ENCODE results near the gene KATNAL1.

Gene KATNAL1

DNA sequence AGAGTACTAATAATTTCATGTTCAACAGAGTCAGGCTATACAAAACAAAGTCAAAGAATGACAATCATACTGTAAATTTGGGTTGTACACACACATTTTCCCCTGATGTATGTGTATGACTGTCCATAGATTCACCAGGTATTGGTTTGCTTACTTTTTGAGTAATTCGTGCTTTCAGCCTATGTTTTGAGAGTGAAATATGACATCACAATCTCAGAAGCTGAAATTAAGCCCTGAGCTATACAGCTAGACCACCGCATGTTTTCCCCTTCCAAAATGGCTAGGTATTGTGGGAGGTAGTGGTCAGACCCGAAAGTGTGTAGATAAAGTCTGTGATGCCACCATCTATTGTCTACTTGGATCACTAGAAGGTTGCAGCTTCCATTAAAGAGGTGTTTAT lies 102.8 kb downstream of the KATNAL1 start:
- no peak for DNase-seq

DNA sequence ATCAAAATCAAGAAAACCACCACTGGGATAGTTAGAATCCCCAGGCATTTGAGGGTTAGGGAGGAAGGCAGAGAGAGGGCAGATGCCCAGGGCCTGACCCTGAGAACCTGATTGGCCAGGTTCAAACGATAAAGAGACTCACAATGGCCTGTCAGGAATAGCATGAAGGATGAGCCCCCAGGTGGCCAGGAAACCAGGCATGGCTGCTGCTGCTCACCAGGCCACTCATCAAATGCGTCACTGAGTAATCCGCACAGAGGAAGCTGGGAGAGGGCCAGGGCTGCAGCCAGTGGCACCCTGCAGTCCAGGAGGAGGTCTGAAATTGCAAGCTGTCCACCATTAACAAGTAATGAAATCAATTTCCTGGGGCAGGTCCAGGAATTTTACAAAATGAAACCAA lies 111.3 kb downstream of the KATNAL1 start:
- DNase-seq = no peak

- no peak for DNase-seq
Measured at GRCh38 chr13:30194906-30195305, 112.4 kb downstream of the KATNAL1 start.

DNA sequence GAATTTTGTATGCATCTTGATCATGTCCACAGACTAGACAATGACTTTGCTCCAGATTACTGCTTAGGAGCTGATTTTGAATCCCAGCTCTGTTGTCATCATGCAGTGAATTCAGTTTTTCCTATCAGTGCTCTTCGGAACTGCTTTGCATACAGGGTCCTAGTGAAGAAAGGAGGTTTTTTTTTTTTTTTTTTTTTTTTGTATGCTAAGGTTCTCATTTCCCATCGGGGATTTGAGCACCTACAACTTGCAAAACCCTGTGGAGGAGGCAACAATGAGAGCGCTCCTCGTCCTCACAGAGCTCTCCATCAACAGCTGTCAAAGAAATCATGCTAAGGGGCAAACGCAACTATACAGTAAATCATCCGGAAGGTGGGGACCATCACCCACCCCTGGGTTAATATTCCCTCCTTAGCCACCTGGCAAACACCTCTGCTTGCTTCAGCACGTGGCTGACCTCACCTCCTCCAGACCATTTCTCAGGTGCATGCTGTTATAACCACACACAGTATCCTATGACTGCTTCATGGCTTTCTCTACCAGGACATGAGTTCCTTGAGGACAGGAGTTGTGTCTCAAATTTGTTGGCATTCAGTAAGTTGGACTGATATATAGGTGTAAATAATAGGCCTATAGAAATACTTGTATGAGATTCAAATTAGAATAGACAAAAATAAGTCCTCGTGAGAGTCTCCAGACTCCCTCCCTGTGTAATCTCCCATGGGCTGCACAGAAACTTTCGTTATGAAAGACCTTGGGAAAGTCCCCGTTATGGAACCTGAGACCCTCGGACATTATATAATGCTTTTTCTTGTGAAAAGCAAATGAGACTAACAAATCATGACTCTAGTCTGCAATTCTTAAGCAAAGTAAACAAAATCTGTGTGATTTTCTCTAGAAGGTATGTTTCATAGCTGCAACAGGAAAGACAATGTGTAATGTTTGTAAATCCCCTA lies 113.8 kb downstream of the KATNAL1 start:
- no peak for DNase-seq

GRCh38 chr13:30192320-30193093 lies 114.8 kb downstream of the KATNAL1 start:
- DNase-seq = no peak

- no peak for DNase-seq
Measured at GRCh38 chr13:30191491-30192100, 115.8 kb downstream of the KATNAL1 start.

GRCh38 chr13:30186634-30187415 lies 120.5 kb downstream of the KATNAL1 start:
- no peak for DNase-seq

- no peak for DNase-seq
Measured at GRCh38 chr13:30181888-30182651, 125.3 kb downstream of the KATNAL1 start.

- no peak for DNase-seq
Measured at GRCh38 chr13:30179597-30180276, 127.6 kb downstream of the KATNAL1 start.

DNA sequence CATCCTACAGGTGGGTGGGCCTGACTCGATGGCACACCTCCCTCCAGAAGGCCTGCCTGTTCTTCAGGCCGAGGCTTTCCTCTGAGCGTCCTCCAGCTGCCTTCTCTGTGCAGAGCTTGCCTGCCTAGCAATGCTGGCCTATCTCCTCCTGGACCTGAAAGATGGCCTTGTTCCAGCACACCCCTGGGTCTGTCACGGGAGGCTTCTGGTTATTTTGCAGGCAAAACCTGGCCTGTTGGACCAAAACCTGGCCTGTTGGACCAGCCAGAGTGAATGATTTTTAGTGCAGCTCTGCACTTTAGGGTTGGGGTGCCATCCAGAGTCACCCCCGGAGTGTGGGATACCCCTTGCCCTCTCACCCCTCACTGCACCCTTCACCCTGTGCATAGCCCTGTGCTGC lies 128.4 kb downstream of the KATNAL1 start:
- DNase-seq = no peak

GRCh38 chr13:30175166-30175565 lies 132.2 kb downstream of the KATNAL1 start:
- no peak for DNase-seq

GRCh38 chr13:30174250-30174649 lies 133.1 kb downstream of the KATNAL1 start:
- peak; percentile 36 for DNase-seq

- no peak for DNase-seq
Measured at GRCh38 chr13:30173303-30173610, 134.1 kb downstream of the KATNAL1 start.

GRCh38 chr13:30172593-30173302 lies 134.6 kb downstream of the KATNAL1 start:
- peak; percentile 65 for DNase-seq

GRCh38 chr13:30170569-30170968 lies 136.8 kb downstream of the KATNAL1 start:
- DNase-seq = no peak

- DNase-seq = no peak
Measured at GRCh38 chr13:30169442-30169841, 137.9 kb downstream of the KATNAL1 start.

GRCh38 chr13:30165796-30166195 lies 141.6 kb downstream of the KATNAL1 start:
- DNase-seq = no peak

GRCh38 chr13:30165071-30165470 lies 142.3 kb downstream of the KATNAL1 start:
- DNase-seq = no peak

- DNase-seq = no peak
Measured at GRCh38 chr13:30164146-30164545, 143.2 kb downstream of the KATNAL1 start.

DNA sequence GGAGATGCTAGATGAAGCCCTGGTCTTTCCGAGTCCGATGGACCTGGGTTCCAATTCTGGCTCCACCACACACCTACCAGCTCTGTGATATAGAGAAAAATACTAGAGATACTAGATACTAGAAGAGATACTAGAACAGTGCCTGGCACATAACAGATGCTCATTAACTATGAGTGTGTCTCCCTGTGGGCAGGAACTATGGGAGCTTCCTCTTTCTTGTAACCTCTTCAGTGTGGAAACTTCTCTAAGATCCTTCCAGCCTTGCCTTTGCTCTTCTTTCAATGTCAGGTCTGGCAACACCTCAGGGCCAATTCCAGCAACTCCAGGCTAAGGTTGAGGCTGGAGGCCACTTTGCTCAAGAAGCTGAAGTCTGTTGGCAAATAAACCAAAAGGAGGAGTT lies 143.9 kb downstream of the KATNAL1 start:
- peak; percentile 14 for DNase-seq

DNA sequence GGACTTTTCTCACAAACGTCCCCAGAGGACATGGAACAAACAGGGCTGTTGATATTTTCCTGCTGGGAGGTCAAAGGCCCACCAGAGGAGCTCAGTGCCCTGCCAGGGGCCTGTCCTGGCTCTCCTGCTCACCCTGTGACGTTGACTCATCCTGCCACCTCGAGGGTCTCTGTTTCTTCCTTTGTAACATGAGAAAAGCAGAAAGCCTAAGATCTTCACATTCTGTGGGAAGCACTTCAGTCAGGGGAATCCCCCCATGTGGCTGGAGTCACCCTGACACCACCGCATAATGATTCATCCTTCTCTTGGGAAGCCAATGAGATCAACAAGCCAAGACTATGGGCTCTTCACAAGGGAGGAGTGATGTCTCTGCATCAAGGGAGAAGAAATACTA lies 147.9 kb downstream of the KATNAL1 start:
- peak; percentile 74 for DNase-seq
